K562 (cell line): Measurements from ENCODE around the gene CDC42BPB. TPM values are rescaled to one million over a fixed set of nuclear protein-coding genes. Genes with fewer than 3 reads are reported as not detected.

Experiments
- ATAC-seq: fragments of 200-7000 bp; cut with Tn5 transposase; 3 replicates; pipeline ENCODE4 v1.9.1; 2020; ENCODE audit warnings: moderate library complexity
- BruUV-seq: library from RNA; stranded (reverse); fragments of 400-500 nt; replicated peaks from 2 replicates; lab custom pipeline; 2021; lab: Mats Ljungman, UMichigan
- CTCF ChIA-PET: fragments of 300-600 bp; formaldehyde crosslinking; extraction: SDS; loops from one replicate; lab custom pipeline; 2021; ENCODE audit warnings: low intra/inter-chr PET ratio; lab: Yijun Ruan, JAX
- POLR2A ChIA-PET: fragments of 300-600, 350-650 bp; sonication (Branson Sonifier 250); formaldehyde crosslinking; extraction: SDS; loops from one replicate; lab custom pipeline; 2021; ENCODE audit warnings: antibody characterized with exemption, inconsistent platforms; lab: Yijun Ruan, JAX
- DNase-seq, 4 experiments: peaks; one replicate each; pipeline versions ENCODE4 v3.0.0 to v3.0.0-alpha.2; 2011 to 2018; ENCODE audit warnings: low spot score in 3 of 4, mixed read lengths in 3 of 4; ENCODE audit errors: extremely low read depth in 1 of 4
- FAIRE-seq: peaks from 2 replicates; lab custom pipeline; 2011; peaks lifted over from hg19 to GRCh38; lab: Jason Lieb, UNC
- H2AFZ ChIP-seq: 2 replicates; pipeline ENCODE4 v1.6.0; 2011; ENCODE audit warnings: low read depth, low read length, control low read depth, inconsistent platforms
- H3K27ac ChIP-seq: fragments of 200-600 bp; 3 replicates; pipeline ENCODE4 v1.8.0; 2011; ENCODE audit warnings: low read depth, mild to moderate bottlenecking, control low read depth, inconsistent platforms, low read length, moderate library complexity, mixed read lengths; ENCODE audit errors: extremely low read depth
- H3K27me3 ChIP-seq, 2 experiments: fragments of 300-600 bp in 1 of 2; 2 replicates in 1 of 2; 3 replicates in 1 of 2; pipeline versions ENCODE4 v1.6.0 to v1.8.0; 2011; ENCODE audit warnings: inconsistent platforms in 2 of 2, low read length in 2 of 2, mild to moderate bottlenecking in 1 of 2, mixed read lengths in 1 of 2, moderate library complexity in 1 of 2; ENCODE audit not compliant: control insufficient read depth in 2 of 2, insufficient read depth in 2 of 2
- H3K36me3 ChIP-seq: fragments of 300-600 bp; 3 replicates; pipeline ENCODE4 v1.8.0; 2011; ENCODE audit warnings: mild to moderate bottlenecking, low read length, inconsistent platforms; ENCODE audit not compliant: control insufficient read depth, insufficient read depth
- H3K4me1 ChIP-seq, 2 experiments: fragments of 200-600 bp in 1 of 2; replicated peaks in 1 of 2; 2 replicates in 1 of 2; 3 replicates in 1 of 2; pipeline versions ENCODE4 v1.5.1 to v1.8.0; 2011; ENCODE audit warnings: inconsistent platforms in 2 of 2, low read length in 2 of 2, mild to moderate bottlenecking in 1 of 2, mixed read lengths in 1 of 2, moderate library complexity in 1 of 2; ENCODE audit not compliant: control insufficient read depth in 2 of 2, insufficient read depth in 2 of 2
- H3K4me2 ChIP-seq: 2 replicates; pipeline ENCODE4 v1.6.1; 2011; ENCODE audit warnings: low read length, control low read depth, inconsistent platforms, mixed read lengths; ENCODE audit not compliant: insufficient read depth
- H3K4me3 ChIP-seq: fragments of 200-600 bp; sonication (generic), shearing (Covaris generic); 2 replicates; pipeline ENCODE4 v1.5.1; 2016; ENCODE audit warnings: control low read depth, inconsistent platforms
- H3K79me2 ChIP-seq: fragments of 200-600 bp; 3 replicates; pipeline ENCODE4 v1.8.0; 2011; ENCODE audit warnings: low read length, inconsistent platforms; ENCODE audit not compliant: control insufficient read depth, insufficient read depth
- H3K9ac ChIP-seq, 2 experiments: 2 replicates each; pipeline versions ENCODE4 v1.6.0 to v1.6.1; 2011; ENCODE audit warnings: low read depth in 2 of 2, low read length in 2 of 2, control low read depth in 1 of 2, inconsistent platforms in 1 of 2, mild to moderate bottlenecking in 1 of 2, mixed read lengths in 1 of 2; ENCODE audit not compliant: insufficient read depth in 1 of 2
- H3K9me1 ChIP-seq: one replicate; pipeline ENCODE4 v1.6.0; 2011; ENCODE audit warnings: inconsistent platforms, mild to moderate bottlenecking, low read length, moderate library complexity; ENCODE audit not compliant: control insufficient read depth, insufficient read depth
- H3K9me3 ChIP-seq: replicated peaks from 2 replicates; pipeline ENCODE4 v1.5.1; 2011; ENCODE audit warnings: low read depth, low read length, inconsistent platforms; ENCODE audit not compliant: control insufficient read depth, insufficient read depth
- H4K20me1 ChIP-seq: replicated peaks from 2 replicates; pipeline ENCODE4 v1.6.1; 2011; ENCODE audit warnings: low read length, inconsistent platforms, mixed read lengths; ENCODE audit not compliant: control insufficient read depth, insufficient read depth
- ATF7 ChIP-seq: fragments of 450-650 bp; IDR thresholded peaks from 2 replicates; pipeline ENCODE4 v1.7.1; 2014; ENCODE audit warnings: mild to moderate bottlenecking, moderate library complexity
- FUS ChIP-seq: fragments of 200-400 bp; formaldehyde crosslinking; optimal IDR thresholded peaks from 2 replicates; pipeline ENCODE3; 2017; ENCODE audit warnings: low read depth, low read length
- PBX2 ChIP-seq, 2 experiments: IDR thresholded peaks in 1 of 2; conservative IDR thresholded peaks in 1 of 2; 2 replicates each; pipeline ENCODE4 v1.6.1; 2016; ENCODE audit warnings: low read depth in 2 of 2, mild to moderate bottlenecking in 1 of 2, missing compliant biosample characterization in 1 of 2, missing genetic modification characterization in 1 of 2, moderate library complexity in 1 of 2
- RBM25 ChIP-seq: fragments of 200-400 bp; formaldehyde crosslinking; IDR thresholded peaks from 2 replicates; pipeline ENCODE4 v1.6.1; 2018; ENCODE audit warnings: low read length, low read depth, moderate library complexity; ENCODE audit not compliant: severe bottlenecking
- ZNF586 ChIP-seq: fragments of 450-650 bp; formaldehyde crosslinking; conservative IDR thresholded peaks from 2 replicates; pipeline ENCODE4 v1.4.0; 2020; ENCODE audit warnings: mild to moderate bottlenecking, moderate library complexity
- WGBS: fragments of 100-300 bp; shearing (Covaris generic); methylation state at CpG from one replicate; pipeline ENCODE4 v1.1.6; 2016; ENCODE audit warnings: low coverage, mixed read lengths; ENCODE audit not compliant: insufficient coverage; ENCODE audit errors: missing lambda C conversion rate; 5-methylcytosine and 5-hydroxymethylcytosine counted together
- in situ Hi-C: fragments of 300-500 bp; cut with MboI; formaldehyde crosslinking; loops from 4 replicates; pipeline ENCODE4 v1.15.0; 2018; ENCODE audit warnings: inconsistent platforms, mixed read lengths
- intact Hi-C: fragments of 100-400 bp; cut with micrococcal nuclease; formaldehyde crosslinking; loops from 2 replicates; pipeline ENCODE4 v1.14.2; 2022
- polyA plus RNA-seq, 8 experiments: library from polyadenylated mRNA; depleted of rRNA in 4 of 8; stranded (reverse) in 5 of 8; unstranded in 3 of 8; fragments of >200 nt; fragmentation: Nextera tagmentation in 2 of 8; fragmentation: Illumina TruSeq in 1 of 8; extraction: Ambion mirVana in 2 of 8; extraction: Trizol in 1 of 8; gene quantifications; 2 replicates each; pipeline versions ENCODE4 v1.2.1 to v1.2.3, GENCODE V29; 2011 to 2014; ENCODE audit warnings: inconsistent platforms in 1 of 8, missing spikeins in 1 of 8
- total RNA-seq, 7 experiments: library from RNA; depleted of rRNA in 6 of 7; stranded (reverse); fragments of >200 nt in 6 of 7; fragmentation: Illumina TruSeq in 2 of 7; extraction: Trizol in 2 of 7; gene quantifications; 2 replicates each; pipeline versions ENCODE4 v1.2.1 to v1.2.3, GENCODE V29; 2011 to 2021; ENCODE audit warnings: low replicate concordance in 1 of 7

The CDC42BPB gene
- total and polyA plus RNA-seq, 9 of the 15 experiments (the other 6 are each of a cell fraction or from before 2014, with no cell fraction given): 0.07 to 24.3 (median 12.6) TPM

GRCh38 chr14:102920273-102920997 is 136.9 kb downstream of the CDC42BPB start:
- BruUV-seq: no TSS peak

More at GRCh38 chr14:102920273-102920997, 136.9 kb downstream of the CDC42BPB start:
- Histone ChIP-seq H4K20me1 (no peaks in the 10 kb centered on the region; the same call in 1 of the 2 replicates), H3K9ac (no peak overlapping the region), H3K27ac (no peak overlapping the region), H3K4me1 (peaks cover 0 to 22% of the 10 kb centered on the region in 2 experiments; a peak in 2 of 5 replicates), H3K27me3 (peaks cover 0 to 10% of the 10 kb centered on the region in 2 experiments; a peak in 1 of 5 replicates), H3K4me2 (no peak overlapping the region), H3K79me2 (no peaks in the 10 kb centered on the region), H3K36me3 (no peaks in the 10 kb centered on the region), H3K4me3 (no peak overlapping the region), H3K9me3 (no peaks in the 10 kb centered on the region), H3K9me1 (no peaks in the 10 kb centered on the region), H2AFZ (no peak overlapping the region)
- intact Hi-C loops: no loop called here
- no peak for DNase-seq
- in situ Hi-C loops: loop anchor here (25.0 kb wide), 1 partner anchor 408 kb away; the partner anchor contains the start of gene ANKRD9
- CTCF ChIA-PET: no interaction called here
- no peak for FAIRE-seq
- 6% methylated on average over 5 of the region's 5 CpGs for WGBS
- TF ChIP-seq FUS (no peak), RBM25 (no peak), ATF7 (no peak), ZNF586 (CRISPR knock-in tag) (no peak), PBX2 (CRISPR knock-in tag; IDR thresholded peaks at IDR 0.05; ENCODE audit: low read depth) (no peak), PBX2 (tag; conservative IDR thresholded peaks at IDR 0.05; ENCODE audit: low read depth) (no peak)
- ATAC-seq: no peak
- POLR2A ChIA-PET: no interaction called here
